HEK293 (cell line): ENCODE measurements around the gene SUPT5H.

ENCODE experiments used
- INSM2 ChIP-seq: fragments of 450-650 bp; formaldehyde crosslinking; IDR thresholded peaks from 2 replicates; pipeline ENCODE4 v1.5.1; 2016; ENCODE audit warnings: missing biosample characterization, missing genetic modification characterization
- MEIS1 ChIP-seq: sonication (generic); formaldehyde crosslinking; IDR thresholded peaks from 2 replicates; pipeline ENCODE4 v1.8.1; 2022; ENCODE audit warnings: missing genetic modification reagents, mild to moderate bottlenecking, borderline replicate concordance
- PBX3 ChIP-seq: sonication (generic); formaldehyde crosslinking; IDR thresholded peaks from 2 replicates; pipeline ENCODE4 v1.8.1; 2022; ENCODE audit warnings: mild to moderate bottlenecking, moderate library complexity, missing genetic modification reagents
- SCRT2 ChIP-seq: fragments of 450-650 bp; formaldehyde crosslinking; IDR thresholded peaks from 2 replicates; pipeline ENCODE4 v1.5.1; 2016; ENCODE audit warnings: missing biosample characterization, missing genetic modification characterization
- TCF7L2 ChIP-seq: IDR thresholded peaks from 2 replicates; pipeline ENCODE4 v1.6.1; 2011; ENCODE audit warnings: low read depth, mild to moderate bottlenecking, inconsistent platforms, low read length, moderate library complexity, borderline replicate concordance
- TSHZ1 ChIP-seq: fragments of 450-650 bp; formaldehyde crosslinking; IDR thresholded peaks from 2 replicates; pipeline ENCODE4 v1.5.1; 2016; ENCODE audit warnings: missing biosample characterization, missing genetic modification characterization, borderline replicate concordance
- ZBTB1 ChIP-seq: fragments of 450-650 bp; formaldehyde crosslinking; IDR thresholded peaks from 2 replicates; pipeline ENCODE4 v1.5.1; 2016; ENCODE audit warnings: missing biosample characterization, missing genetic modification characterization
- ZBTB11 ChIP-seq: fragments of 450-650 bp; formaldehyde crosslinking; conservative IDR thresholded peaks from 2 replicates; pipeline ENCODE4 v1.5.1; 2016; ENCODE audit warnings: low read depth, missing biosample characterization, missing genetic modification characterization
- ZBTB20 ChIP-seq: fragments of 450-650 bp; formaldehyde crosslinking; IDR thresholded peaks from 2 replicates; pipeline ENCODE4 v1.5.1; 2016; ENCODE audit warnings: missing biosample characterization, missing genetic modification characterization
- ZBTB48 ChIP-seq: fragments of 450-650 bp; formaldehyde crosslinking; IDR thresholded peaks from 2 replicates; pipeline ENCODE4 v1.5.1; 2016; ENCODE audit warnings: missing biosample characterization, missing genetic modification characterization
- ZNF133 ChIP-seq: fragments of 450-650 bp; formaldehyde crosslinking; IDR thresholded peaks from 2 replicates; pipeline ENCODE4 v1.5.1; 2016; ENCODE audit warnings: missing biosample characterization, missing genetic modification characterization
- ZNF169 ChIP-seq: fragments of 450-650 bp; formaldehyde crosslinking; IDR thresholded peaks from 2 replicates; pipeline ENCODE4 v1.5.1; 2016; ENCODE audit warnings: missing biosample characterization, missing genetic modification characterization
- ZNF266 ChIP-seq: fragments of 450-650 bp; formaldehyde crosslinking; IDR thresholded peaks from 2 replicates; pipeline ENCODE4 v1.5.1; 2016; ENCODE audit warnings: missing biosample characterization, missing genetic modification characterization, low read depth
- ZNF394 ChIP-seq: fragments of 450-650 bp; formaldehyde crosslinking; IDR thresholded peaks from 2 replicates; pipeline ENCODE4 v1.5.1; 2016; ENCODE audit warnings: missing biosample characterization, missing genetic modification characterization, mild to moderate bottlenecking, moderate library complexity, borderline replicate concordance
- ZNF501 ChIP-seq: fragments of 450-650 bp; formaldehyde crosslinking; IDR thresholded peaks from 2 replicates; pipeline ENCODE4 v1.5.1; 2016; ENCODE audit warnings: missing biosample characterization, missing genetic modification characterization
- ZNF610 ChIP-seq: fragments of 450-650 bp; formaldehyde crosslinking; IDR thresholded peaks from 2 replicates; pipeline ENCODE4 v1.5.1; 2016; ENCODE audit warnings: missing biosample characterization, missing genetic modification characterization, borderline replicate concordance
- ZNF623 ChIP-seq: fragments of 450-650 bp; formaldehyde crosslinking; IDR thresholded peaks from 2 replicates; pipeline ENCODE4 v1.5.1; 2016; ENCODE audit warnings: missing biosample characterization, missing genetic modification characterization
- ZNF626 ChIP-seq: fragments of 450-650 bp; sonication (Bioruptor Pico); formaldehyde crosslinking; IDR thresholded peaks from 2 replicates; pipeline ENCODE4 v1.5.1; 2018; ENCODE audit warnings: missing biosample characterization, missing genetic modification characterization, inconsistent platforms
- ZNF677 ChIP-seq: fragments of 450-650 bp; IDR thresholded peaks from 2 replicates; pipeline ENCODE4 v1.5.0; 2018; ENCODE audit warnings: missing biosample characterization, mild to moderate bottlenecking, missing genetic modification characterization, moderate library complexity
- ZNF785 ChIP-seq: fragments of 450-650 bp; formaldehyde crosslinking; IDR thresholded peaks from 2 replicates; pipeline ENCODE4 v1.5.1; 2016; ENCODE audit warnings: missing biosample characterization, missing genetic modification characterization
- ZNF791 ChIP-seq: fragments of 450-650 bp; formaldehyde crosslinking; IDR thresholded peaks from 2 replicates; pipeline ENCODE4 v1.5.1; 2016; ENCODE audit warnings: missing biosample characterization, missing genetic modification characterization
- TF ChIP-seq, protein P1 (sequence below): fragments of 450-650 bp; formaldehyde crosslinking; IDR thresholded peaks from 2 replicates; pipeline ENCODE4 v1.5.1; 2017; ENCODE audit warnings: missing biosample characterization, missing genetic modification characterization
- TF ChIP-seq, protein P2 (sequence below): fragments of 450-650 bp; formaldehyde crosslinking; IDR thresholded peaks from 2 replicates; pipeline ENCODE4 v1.5.1; 2016; ENCODE audit warnings: missing biosample characterization, missing genetic modification characterization, borderline replicate concordance
- TF ChIP-seq, protein P3 (sequence below): fragments of 450-650 bp; formaldehyde crosslinking; IDR thresholded peaks from 2 replicates; pipeline ENCODE4 v1.5.1; 2017; ENCODE audit warnings: missing biosample characterization, missing genetic modification characterization

The SUPT5H gene

GRCh38 chr19:39409208-39410016 lies 36.0 kb upstream of the SUPT5H start (continued):
- TF ChIP-seq INSM2 (peak; percentile 63; the same call in 1 of the 2 replicates), ZNF133 (tag by site-specific recombination) (no peak), ZBTB11 (tag by site-specific recombination) (peak; percentile 91), SCRT2 (tag by site-specific recombination) (no peak), TCF7L2 (no peak), ZBTB20 (no peak), ZNF266 (tag by site-specific recombination) (no peak), ZNF785 (no peak), ZBTB48 (tag by site-specific recombination) (no peak), ZNF169 (tag by site-specific recombination) (no peak), ZNF626 (tag by site-specific recombination) (no peak), ZBTB1 (peak; percentile 4; the same call in 1 of the 2 replicates), ZNF610 (tag by site-specific recombination) (no peak), TSHZ1 (tag by site-specific recombination) (peak; percentile 86), PBX3 (CRISPR knock-in tag) (no peak), MEIS1 (no peak), ZNF501 (peak; percentile 58), ZNF791 (tag by site-specific recombination) (no peak), ZNF394 (tag by site-specific recombination) (0 out of 2 replicates have a peak, but pooled peaks have one; percentile 10), ZNF623 (tag by site-specific recombination) (peak; percentile 17; the same call in 1 of the 2 replicates), ZNF677 (tag by site-specific recombination) (peak; percentile 29; the same call in 1 of the 2 replicates)
- TF ChIP-seq, protein P1, sequence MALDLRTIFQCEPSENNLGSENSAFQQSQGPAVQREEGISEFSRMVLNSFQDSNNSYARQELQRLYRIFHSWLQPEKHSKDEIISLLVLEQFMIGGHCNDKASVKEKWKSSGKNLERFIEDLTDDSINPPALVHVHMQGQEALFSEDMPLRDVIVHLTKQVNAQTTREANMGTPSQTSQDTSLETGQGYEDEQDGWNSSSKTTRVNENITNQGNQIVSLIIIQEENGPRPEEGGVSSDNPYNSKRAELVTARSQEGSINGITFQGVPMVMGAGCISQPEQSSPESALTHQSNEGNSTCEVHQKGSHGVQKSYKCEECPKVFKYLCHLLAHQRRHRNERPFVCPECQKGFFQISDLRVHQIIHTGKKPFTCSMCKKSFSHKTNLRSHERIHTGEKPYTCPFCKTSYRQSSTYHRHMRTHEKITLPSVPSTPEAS (tag by site-specific recombination) = 0 out of 2 replicates have a peak, but pooled peaks have one; percentile 43
- TF ChIP-seq, protein P2, sequence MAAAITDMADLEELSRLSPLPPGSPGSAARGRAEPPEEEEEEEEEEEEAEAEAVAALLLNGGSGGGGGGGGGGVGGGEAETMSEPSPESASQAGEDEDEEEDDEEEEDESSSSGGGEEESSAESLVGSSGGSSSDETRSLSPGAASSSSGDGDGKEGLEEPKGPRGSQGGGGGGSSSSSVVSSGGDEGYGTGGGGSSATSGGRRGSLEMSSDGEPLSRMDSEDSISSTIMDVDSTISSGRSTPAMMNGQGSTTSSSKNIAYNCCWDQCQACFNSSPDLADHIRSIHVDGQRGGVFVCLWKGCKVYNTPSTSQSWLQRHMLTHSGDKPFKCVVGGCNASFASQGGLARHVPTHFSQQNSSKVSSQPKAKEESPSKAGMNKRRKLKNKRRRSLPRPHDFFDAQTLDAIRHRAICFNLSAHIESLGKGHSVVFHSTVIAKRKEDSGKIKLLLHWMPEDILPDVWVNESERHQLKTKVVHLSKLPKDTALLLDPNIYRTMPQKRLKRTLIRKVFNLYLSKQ = no peak
- TF ChIP-seq, protein P3, sequence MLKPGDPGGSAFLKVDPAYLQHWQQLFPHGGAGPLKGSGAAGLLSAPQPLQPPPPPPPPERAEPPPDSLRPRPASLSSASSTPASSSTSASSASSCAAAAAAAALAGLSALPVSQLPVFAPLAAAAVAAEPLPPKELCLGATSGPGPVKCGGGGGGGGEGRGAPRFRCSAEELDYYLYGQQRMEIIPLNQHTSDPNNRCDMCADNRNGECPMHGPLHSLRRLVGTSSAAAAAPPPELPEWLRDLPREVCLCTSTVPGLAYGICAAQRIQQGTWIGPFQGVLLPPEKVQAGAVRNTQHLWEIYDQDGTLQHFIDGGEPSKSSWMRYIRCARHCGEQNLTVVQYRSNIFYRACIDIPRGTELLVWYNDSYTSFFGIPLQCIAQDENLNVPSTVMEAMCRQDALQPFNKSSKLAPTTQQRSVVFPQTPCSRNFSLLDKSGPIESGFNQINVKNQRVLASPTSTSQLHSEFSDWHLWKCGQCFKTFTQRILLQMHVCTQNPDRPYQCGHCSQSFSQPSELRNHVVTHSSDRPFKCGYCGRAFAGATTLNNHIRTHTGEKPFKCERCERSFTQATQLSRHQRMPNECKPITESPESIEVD (tag by site-specific recombination) = no peak; the same call in 1 of the 2 replicates
